SK-N-MC (cell line): ENCODE data around the gene RTP1.

ENCODE experiments used
- EZH2 ChIP-seq: fragments of 200-600 bp; sonication (generic); IDR thresholded peaks from one replicate; pipeline ENCODE4 v1.6.1; 2017; ENCODE audit warnings: antibody characterized with exemption
- POLR2AphosphoS5 ChIP-seq: IDR thresholded peaks from 2 replicates; pipeline ENCODE4 v1.6.1; 2012; ENCODE audit warnings: mild to moderate bottlenecking, low read depth, low read length, borderline replicate concordance

DNA sequence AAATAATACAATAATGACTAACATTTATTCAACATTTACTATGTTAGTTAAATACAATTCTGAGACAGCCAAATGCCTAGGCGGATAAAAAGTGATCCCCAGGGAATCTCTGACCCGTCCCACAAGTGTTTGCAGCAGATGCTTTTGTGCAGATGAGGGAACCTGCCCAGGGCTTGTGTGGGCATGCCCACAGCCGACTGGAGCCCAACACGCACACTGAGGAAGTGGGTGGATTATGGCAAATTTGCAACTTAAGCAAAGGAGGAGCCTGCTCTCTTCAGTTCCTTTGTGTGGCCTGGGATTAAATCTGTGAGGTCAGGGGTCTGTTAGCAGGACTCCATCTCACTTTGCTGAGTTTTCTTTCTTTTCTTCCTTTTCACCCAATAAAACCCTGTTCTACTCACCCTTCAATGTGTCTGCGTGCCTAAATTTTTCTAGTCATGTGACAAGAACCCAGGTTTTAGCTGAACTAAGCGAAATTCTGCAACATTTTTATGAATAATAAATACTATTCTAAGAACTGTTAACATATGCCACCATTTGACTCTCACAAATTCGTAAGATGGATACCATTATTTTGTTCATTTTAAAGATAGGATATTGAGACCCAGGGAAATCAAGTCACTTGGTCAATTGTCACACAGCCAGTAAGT, 13.9 kb upstream of the RTP1 start:
- no peak for TF ChIP-seq POLR2AphosphoS5
- no peak for TF ChIP-seq EZH2
